ENCODE results near the gene CTRL. TPM values are rescaled to one million over a fixed set of nuclear protein-coding genes. Genes with fewer than 3 reads are reported as not detected.

The CTRL gene
- total RNA-seq, 2 experiments from 2014 or later = 4.0 to 5.9 TPM

- DNase-seq (ENCODE audit: low spot score) = peak; percentile 41
- CTCF ChIA-PET (ENCODE audit: unreplicated experiment) = no interaction called here
- H3K27ac ChIP-seq (ENCODE audit: low read depth, low read length, poor library complexity, severe bottlenecking) = no peak overlapping the region
Observed at GRCh38 chr16:67967958-67968399, 36.3 kb upstream of the CTRL start.

GRCh38 chr16:67967183-67967957, 35.7 kb upstream of the CTRL start:
- H3K4me2 ChIP-seq (ENCODE audit: low read length) = peak overlapping the region; percentile 84
- peak overlapping the region; percentile 85; the same call in 1 of the 2 replicates for H2AFZ ChIP-seq (ENCODE audit: low read length)
- H3K36me3 ChIP-seq (ENCODE audit: insufficient read depth, low read length) = no peaks in the 10 kb centered on the region
- no peaks in the 10 kb centered on the region for H3K9me2 ChIP-seq (ENCODE audit: insufficient read depth, low read length)
- peak overlapping the region; percentile 86 for H3K4me3 ChIP-seq (ENCODE audit: low read depth, low read length, poor library complexity, severe bottlenecking)
- intact Hi-C loops (cut with micrococcal nuclease; ENCODE audit: unreplicated experiment) = no loop called here
- ChIA-PET POLR2A (no interaction called here), CTCF (ENCODE audit: unreplicated experiment) (no interaction called here)
- DNase-seq (ENCODE audit: low spot score) = peak; percentile 58
- no peaks in the 10 kb centered on the region for H3K9me3 ChIP-seq (ENCODE audit: low read length)
- H4K20me1 ChIP-seq (ENCODE audit: insufficient read depth, low read length) = no peaks in the 10 kb centered on the region
- peaks cover 34% of the 10 kb centered on the region for H3K4me1 ChIP-seq (ENCODE audit: insufficient read depth, low read length, poor library complexity, severe bottlenecking)
- no peaks in the 10 kb centered on the region for H3K79me2 ChIP-seq (ENCODE audit: insufficient read depth, low read depth, low read length)
- no peak overlapping the region for H3K27ac ChIP-seq (ENCODE audit: low read depth, low read length, poor library complexity, severe bottlenecking)
- TF ChIP-seq EZH2phosphoT487 (IDR thresholded peaks at IDR 0.05; ENCODE audit: borderline replicate concordance, low read depth, low read length) (no peak), CTCF (conservative IDR thresholded peaks at IDR 0.05; ENCODE audit: low read length) (peak; percentile 55)
- no TSS peak for BruUV-seq (replicated peaks)

More at GRCh38 chr16:67967958-67968399, 36.3 kb upstream of the CTRL start:
- H3K9me2 ChIP-seq (ENCODE audit: insufficient read depth, low read length) = no peaks in the 10 kb centered on the region
- no peaks in the 10 kb centered on the region for H3K9me3 ChIP-seq (ENCODE audit: low read length)
- BruUV-seq (replicated peaks) = no TSS peak
- H4K20me1 ChIP-seq (ENCODE audit: insufficient read depth, low read length) = no peaks in the 10 kb centered on the region
- no peaks in the 10 kb centered on the region for H3K79me2 ChIP-seq (ENCODE audit: insufficient read depth, low read depth, low read length)
- H3K36me3 ChIP-seq (ENCODE audit: insufficient read depth, low read length) = no peaks in the 10 kb centered on the region
- peak overlapping the region; percentile 86 for H3K4me3 ChIP-seq (ENCODE audit: low read depth, low read length, poor library complexity, severe bottlenecking)
- intact Hi-C loops (cut with micrococcal nuclease; ENCODE audit: unreplicated experiment) = loop anchor here (1.0 to 2.0 kb wide), 2 partner anchors 25 to 73 kb away; no protein-coding TSS in a partner anchor
- peak overlapping the region; percentile 84 for H3K4me2 ChIP-seq (ENCODE audit: low read length)
- POLR2A ChIA-PET = no interaction called here
- peaks cover 34% of the 10 kb centered on the region for H3K4me1 ChIP-seq (ENCODE audit: insufficient read depth, low read length, poor library complexity, severe bottlenecking)
- no peak for TF ChIP-seq CTCF (conservative IDR thresholded peaks at IDR 0.05; ENCODE audit: low read length)
- no peak for TF ChIP-seq EZH2phosphoT487 (IDR thresholded peaks at IDR 0.05; ENCODE audit: borderline replicate concordance, low read depth, low read length)
- peak overlapping the region; percentile 85 for H2AFZ ChIP-seq (ENCODE audit: low read length)
